ENCODE measurements around the gene ROBO1.

DNA sequence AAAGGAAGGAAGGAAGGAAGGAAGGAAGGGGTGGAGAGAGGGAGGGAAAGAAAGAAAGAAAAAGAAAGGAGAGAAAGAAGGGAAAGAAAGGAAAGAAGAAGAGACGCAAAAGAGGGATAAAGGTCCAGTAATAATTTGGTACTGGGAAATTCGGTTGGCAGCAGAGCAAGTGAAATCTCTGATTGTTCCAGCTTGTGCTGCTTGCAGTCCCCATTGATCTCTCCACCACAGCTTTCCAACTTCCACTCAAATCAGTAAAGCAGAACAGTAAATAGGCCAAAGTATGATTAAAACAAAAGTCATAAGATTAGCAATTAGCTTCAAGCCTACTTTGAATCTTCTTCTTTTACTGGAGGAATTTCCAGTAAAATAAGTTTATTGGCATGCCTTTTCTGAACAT is 357.2 kb downstream of the ROBO1 start:
- TF ChIP-seq, protein P1, sequence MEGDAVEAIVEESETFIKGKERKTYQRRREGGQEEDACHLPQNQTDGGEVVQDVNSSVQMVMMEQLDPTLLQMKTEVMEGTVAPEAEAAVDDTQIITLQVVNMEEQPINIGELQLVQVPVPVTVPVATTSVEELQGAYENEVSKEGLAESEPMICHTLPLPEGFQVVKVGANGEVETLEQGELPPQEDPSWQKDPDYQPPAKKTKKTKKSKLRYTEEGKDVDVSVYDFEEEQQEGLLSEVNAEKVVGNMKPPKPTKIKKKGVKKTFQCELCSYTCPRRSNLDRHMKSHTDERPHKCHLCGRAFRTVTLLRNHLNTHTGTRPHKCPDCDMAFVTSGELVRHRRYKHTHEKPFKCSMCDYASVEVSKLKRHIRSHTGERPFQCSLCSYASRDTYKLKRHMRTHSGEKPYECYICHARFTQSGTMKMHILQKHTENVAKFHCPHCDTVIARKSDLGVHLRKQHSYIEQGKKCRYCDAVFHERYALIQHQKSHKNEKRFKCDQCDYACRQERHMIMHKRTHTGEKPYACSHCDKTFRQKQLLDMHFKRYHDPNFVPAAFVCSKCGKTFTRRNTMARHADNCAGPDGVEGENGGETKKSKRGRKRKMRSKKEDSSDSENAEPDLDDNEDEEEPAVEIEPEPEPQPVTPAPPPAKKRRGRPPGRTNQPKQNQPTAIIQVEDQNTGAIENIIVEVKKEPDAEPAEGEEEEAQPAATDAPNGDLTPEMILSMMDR (conservative IDR thresholded peaks at IDR 0.05; ENCODE audit: low read depth, low read length) = no peak
- no peak for TF ChIP-seq EZH2 (IDR thresholded peaks at IDR 0.05; ENCODE audit: borderline replicate concordance, low read depth, low read length, poor library complexity, severe bottlenecking)

All from A673 (cell line).